HG02588 (cell line): Measurements from ENCODE around the gene IFI27L1.

Experiments
- ATAC-seq: cut with Tn5 transposase; IDR thresholded peaks from one replicate; pipeline ENCODE4 v1.9.1; 2021; ENCODE audit warnings: mild to moderate bottlenecking, moderate library complexity; ENCODE audit not compliant: unreplicated experiment

The IFI27L1 gene

DNA sequence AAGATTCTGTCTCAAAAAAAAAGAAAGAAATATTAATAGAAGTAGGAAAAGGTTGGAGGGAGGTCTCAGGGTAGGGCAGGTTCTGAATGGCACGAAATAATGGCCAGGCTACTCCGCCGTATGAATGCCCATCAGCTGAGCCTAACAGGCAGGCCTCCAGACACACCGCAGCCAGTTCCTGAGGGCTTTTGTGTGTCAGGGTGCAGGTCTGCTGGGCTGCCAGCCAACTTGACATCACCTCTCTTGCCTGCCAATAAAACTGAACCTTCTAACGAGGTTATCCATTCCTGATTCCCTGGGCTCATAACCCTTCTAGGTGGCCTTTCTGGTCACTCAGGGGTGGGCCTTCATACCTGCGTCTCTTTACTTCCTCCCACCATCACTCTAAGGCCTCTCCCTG, 32.4 kb downstream of the IFI27L1 start:
- ATAC-seq: no peak

DNA sequence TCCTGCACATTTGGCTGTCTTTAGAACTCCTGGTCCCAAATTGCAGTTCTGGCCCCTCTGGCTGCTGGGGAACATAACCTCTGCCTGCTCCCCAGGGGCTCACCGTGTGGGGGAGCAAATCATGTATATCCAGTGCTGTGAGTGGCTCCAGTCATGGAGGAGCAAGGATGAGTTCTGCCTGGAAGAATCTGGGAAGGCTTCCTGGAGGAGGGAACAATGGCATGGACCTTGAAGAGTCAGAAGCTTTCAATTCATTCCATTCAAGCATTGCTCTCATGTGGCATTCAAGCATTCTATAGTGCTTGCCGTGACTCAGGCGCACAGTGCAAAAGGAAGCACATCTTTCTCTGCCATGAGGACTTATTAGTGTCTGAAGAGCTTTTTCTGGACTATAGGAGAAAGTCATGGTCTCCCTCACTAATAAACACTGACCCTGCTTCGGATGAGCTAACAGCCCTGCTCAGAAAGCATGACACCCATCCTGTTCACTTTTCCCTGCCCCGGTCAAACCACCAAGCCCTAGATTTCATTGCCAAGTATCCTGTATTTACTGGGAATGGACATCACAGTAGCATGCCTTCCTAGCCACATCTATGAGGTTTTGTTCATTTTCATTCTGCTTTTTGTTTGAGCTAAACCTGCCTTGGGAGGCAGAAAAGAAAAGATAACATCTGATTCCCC, 32.9 kb downstream of the IFI27L1 start:
- no peak for ATAC-seq

DNA sequence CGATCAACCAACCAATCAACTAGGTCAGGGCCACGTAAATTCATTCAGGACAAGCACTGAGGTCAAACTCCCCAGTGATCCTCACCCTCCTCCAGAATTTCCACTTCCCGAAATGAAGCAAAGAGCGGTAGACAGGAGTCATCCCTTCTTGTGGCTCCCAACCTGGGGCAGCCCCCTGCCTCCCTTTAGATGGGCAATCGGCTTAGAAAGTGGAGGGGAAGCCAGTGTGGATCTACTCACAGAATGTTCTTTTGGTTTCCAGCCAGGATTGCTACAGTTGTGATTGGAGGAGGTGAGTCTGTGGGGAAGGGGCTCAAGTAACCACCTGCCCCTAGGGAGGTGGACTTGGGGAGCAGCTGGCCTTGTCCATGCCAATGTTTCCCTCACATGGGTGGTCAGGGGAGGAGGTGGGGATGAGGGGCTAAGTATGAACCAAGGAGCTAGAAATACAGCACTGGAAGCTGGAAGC, 33.5 kb downstream of the IFI27L1 start:
- ATAC-seq: no peak

DNA sequence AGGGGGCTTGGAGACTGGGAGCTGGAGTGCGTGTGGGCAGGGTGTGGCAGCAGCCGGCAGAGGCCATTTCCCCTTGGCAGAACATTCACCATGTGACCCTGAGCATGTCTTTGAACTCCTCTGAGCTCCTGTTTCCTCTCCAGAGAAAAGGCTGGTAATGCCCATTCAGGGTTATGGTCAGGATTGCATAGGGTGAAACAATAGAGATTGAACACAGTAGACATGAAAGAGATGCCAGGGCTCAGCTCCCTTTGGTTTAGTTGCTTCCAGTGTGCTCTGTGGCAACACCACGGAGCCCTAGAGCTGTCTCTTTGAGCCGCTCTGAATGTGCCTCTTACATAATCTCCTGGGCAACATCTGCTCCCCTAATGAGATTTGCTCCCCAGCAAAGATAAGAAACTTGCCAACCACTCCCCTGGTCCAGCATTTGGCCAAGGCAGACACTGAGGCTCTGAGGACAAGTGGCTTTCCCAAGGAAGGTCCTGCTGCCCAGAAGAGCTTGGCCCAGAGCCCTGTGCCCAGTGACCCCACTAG, 34.0 kb downstream of the IFI27L1 start:
- ATAC-seq: no peak

DNA sequence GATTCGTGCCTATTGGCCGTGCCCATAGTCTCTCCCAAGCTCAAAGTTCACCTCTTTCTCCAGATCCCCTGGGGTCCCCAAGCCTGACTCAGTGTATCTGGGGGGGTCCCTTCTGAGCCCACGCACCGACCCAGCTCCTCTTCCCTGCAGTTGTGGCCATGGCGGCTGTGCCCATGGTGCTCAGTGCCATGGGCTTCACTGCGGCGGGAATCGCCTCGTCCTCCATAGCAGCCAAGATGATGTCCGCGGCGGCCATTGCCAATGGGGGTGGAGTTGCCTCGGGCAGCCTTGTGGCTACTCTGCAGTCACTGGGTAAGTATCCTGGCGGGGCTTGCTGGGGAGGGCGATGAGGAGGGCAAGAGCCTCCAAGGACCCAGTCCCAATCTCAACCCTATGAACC, 34.5 kb downstream of the IFI27L1 start:
- no peak for ATAC-seq

DNA sequence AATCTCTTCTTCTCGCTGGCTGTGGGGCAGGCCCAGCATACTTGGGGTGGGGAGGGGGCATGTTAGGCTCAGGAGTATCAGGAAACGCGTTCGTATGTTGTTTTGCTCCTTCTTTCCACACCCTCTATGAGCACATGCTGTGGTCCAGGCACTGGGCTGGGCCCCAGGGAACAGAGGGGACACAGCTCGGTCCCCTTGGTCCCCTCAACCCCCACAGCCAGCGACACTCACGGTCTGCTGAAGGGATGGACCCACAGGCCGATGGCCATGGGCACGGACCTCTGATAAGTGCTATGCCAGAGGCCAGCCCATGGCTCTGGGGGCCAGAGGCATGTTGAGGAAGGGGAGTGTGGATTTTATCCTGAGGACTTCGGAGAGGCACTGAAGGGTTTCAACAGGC, 35.6 kb downstream of the IFI27L1 start:
- no peak for ATAC-seq

DNA sequence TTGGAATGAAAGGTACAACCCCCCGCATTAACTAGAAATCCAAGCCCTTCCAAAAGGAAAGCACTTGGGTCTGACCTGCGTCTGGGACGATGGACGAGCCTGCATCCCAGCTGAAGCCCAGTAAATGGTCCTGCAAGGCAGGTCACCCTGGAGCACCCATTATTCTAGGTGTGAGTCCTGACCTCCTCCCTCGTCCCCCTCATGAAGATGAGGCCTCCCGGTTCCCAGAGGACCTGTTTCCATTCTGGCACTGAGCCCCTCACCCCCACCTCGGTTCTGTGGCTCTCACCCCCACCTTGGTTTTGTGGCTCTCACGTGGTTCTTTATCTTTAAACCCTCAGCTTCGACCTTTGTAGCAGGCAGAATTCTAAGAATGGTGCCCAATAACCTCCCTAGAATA, 36.7 kb downstream of the IFI27L1 start:
- ATAC-seq: no peak

DNA sequence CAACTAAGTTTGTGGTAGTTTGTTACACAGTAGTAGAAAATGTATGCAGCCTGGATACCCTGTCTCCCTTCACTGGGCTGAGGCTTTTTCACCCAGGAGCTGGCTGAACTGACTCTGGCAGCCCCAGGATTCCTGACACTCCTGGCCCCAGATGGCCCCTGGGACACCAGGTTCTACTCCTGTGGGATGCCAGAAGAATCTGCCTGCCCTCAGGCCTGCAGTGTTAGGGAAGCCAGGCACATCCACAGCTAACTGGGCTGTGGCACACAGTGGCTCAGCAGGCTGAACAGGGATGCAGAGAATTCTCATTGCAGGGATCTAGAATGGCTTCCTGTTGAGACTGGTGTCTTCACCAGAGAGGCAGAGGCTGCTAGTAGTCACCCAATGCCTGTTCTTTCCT, 38.0 kb downstream of the IFI27L1 start:
- no peak for ATAC-seq

DNA sequence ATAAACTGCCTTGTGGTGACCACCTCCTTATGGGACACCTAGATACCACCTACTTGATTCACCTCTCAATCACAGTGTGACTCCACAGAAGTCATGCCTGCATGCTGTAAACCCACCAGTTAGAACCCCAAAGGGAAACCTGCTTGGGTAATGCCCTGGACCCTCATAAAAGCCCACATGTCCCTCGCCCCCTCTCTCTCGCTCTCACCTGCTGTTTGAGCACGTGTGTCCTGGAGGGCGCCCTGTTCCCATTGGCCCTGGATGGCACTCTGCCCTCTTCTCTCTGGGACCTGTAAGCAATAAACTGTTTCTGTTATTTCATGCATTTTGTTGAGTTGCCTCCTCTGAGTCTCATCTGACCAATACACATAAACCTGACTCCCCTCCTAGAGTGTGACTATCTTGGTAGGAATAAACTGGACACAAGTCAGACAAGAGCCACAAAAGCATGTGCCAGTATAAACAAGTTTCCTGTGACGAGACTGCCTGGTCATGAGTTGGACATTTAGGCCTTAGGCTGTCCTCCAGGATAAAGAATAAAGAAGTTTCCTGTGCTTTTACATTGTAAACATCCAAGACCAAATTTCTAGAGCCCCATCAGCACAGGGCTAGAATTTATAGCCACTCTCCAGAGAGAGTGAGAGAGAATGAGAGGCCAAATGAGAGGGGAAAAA, 39.7 kb downstream of the IFI27L1 start:
- ATAC-seq: no peak

DNA sequence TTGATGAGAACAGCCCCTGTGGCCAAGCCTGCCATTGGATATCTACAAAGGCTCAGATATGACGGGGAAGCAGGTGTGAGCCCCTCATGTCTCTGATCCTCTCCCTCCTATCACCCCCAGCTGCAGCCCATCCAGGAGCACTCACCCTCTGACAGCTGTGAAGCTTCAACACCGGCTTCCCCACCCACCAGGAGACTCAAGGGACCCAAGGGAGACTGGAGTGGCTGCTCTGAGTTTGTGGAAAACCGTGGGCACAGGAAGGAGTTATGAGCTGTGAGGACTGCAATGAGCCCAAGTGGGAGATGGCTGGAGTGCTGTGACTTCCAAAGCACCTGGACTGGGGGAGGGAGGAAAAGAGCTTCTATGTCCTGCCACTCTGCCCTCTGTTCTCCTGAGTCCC, 40.4 kb downstream of the IFI27L1 start:
- no peak for ATAC-seq

DNA sequence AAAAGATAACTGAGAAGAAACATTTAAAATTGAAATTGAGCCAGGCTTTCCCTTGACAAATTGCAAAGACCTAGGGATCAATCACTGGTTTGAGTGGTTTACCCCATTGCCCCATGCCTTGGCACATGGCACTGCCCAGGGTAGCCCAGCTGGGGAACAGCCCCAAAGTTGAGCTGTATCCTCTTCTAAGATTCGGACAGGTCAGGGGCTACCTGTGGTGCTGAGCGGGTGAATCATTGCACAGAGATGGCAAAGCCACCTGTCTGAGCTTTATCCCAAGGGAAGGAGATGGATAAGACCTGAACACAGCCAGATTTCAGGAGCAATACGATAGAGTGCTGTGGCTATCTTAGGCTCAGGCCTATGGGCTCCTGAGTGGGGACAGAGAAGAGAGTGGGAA, 41.3 kb downstream of the IFI27L1 start:
- no peak for ATAC-seq

DNA sequence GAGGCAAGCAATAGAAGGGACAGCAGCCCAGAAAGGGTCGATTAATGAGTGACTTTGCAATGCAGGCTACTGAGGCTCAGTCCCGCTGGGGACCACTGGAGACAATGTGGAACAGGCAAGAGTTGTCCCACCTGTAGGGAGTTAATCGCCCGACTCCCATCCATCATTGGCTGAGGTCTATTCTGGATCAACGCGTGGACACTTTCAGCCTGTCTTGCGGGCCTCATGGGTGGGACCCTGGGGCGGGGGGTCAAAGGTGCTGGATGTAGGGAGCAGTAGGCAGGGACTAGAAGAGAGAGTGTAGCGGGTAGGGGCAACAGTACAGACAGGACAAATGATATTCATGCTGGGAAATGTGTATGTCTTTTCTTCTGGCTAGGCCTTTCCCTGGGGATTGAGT, 42.2 kb downstream of the IFI27L1 start:
- no peak for ATAC-seq

DNA sequence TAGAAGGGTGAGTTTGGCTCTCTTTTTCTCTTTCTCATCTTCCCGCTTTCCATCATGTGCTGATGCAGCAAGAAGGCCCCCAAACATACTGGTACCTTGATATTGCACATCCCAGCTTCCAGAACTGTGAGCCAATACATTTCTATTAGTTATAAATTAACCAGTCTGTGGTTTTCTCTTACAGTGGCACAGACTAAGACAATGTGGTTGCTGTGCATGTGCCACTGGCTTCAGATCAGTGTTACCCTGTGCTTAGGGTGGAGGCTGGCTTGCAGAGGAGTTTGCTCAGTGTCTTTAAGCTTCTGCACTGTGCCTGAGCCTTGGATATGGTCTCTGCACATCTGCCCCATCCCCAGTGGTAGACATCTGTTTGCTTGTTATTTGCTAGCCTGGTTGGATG, 42.8 kb downstream of the IFI27L1 start:
- no peak for ATAC-seq

DNA sequence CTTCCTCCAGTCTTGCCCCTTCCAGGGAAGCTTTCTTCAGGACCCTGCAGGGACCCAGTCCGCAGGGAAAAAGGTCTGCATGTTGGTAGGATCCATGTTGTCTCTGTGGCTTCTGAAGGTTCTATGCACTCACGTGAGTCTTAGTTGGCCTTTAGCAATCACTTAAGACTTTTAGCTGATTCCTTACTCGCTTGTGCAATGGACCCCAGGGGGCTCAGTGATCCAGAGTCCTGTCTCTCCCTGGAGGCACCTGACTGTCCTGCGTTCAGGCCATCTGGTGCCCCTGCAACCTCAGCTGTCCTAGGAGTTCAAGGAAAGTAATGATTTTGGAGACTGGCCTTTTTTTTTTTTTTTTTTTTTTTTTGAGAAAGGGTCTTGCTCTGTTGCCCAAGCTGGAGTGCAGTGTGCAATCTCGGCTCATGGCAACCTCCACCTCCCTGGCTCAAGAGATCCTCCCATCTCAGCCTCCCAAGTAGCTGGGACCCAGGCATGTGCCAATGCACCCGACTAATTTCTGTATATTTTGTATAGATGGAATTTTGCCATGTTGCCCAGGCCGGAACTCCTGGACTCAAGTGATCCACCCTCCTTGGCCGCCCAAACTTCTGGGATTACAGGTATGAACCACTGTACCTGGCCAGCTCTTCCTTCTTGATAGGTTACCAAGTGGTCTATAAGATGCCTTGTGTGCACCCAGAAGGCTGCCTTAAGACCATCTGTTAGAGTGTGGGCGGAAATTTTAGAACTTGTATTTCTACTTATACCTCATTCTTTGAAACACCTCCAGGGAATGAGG, 43.7 kb downstream of the IFI27L1 start:
- ATAC-seq: no peak

DNA sequence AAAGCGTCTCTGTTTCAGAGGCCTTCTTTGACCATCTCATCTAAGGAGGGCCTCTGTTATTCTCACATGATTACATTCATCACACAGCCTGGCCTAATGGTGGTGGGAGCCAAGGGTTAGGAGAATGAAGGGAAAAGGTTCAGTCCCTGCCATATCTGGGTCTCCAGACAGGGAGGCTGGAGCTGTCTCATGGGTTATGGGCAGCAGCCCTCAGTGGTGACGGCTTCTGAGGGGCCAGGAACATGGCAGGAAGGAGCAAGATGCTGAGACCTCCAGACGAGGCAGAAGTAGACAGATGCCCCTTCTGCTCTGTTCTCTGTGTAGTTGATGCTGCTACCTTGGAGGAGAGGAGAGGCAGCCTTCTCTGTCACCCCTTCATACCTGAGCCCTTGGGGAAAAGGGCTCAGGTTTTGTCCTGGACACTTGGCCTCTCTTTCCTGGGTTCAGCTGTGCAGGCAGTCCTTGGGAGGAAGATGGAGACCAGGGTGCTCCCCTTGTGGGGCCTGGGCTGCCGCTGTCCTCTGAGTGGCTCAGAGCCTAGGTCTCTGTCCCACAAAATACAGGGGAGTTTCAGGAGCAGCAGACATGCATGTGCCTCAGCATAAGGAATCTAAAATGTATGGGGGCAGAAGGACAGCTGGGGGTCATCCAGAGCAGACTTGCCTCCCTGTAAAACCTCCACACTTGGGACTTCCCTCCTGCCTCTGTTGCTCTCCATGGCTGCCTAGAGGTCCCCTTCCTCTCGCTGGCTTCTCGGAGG, 44.7 kb downstream of the IFI27L1 start:
- ATAC-seq: no peak

DNA sequence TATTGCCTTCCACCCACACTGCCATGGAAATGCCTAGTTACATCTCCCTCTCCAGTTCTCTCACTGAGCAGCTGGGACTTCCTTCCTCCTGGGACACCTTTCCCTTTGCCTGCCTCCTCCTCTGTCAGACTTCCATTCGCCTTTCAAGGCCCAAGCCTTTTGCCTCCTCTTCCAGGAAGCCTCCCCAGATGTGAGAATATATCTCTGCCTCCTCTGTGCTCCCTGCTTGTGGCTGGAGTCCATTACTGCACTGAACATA, 45.2 kb downstream of the IFI27L1 start:
- ATAC-seq: no peak

DNA sequence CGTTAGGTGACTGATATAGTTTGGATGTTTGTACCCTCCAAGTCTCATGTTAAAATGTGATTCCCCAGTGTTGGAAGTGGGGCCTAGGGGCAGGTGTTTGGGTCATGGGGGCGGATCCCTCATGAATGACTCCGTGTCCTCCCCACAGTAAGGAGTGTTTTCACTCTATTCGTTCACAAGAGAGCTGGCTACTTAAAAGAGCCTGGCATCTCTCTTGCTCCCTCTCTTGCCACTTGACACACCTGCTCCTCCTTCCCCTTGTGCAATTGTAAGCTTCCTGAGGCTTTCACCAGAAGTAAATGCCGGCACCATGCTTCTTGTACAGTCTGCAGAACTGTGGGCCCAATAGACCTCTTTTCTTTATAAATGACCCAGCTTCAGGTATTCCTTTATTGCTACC, 45.7 kb downstream of the IFI27L1 start:
- ATAC-seq: no peak

DNA sequence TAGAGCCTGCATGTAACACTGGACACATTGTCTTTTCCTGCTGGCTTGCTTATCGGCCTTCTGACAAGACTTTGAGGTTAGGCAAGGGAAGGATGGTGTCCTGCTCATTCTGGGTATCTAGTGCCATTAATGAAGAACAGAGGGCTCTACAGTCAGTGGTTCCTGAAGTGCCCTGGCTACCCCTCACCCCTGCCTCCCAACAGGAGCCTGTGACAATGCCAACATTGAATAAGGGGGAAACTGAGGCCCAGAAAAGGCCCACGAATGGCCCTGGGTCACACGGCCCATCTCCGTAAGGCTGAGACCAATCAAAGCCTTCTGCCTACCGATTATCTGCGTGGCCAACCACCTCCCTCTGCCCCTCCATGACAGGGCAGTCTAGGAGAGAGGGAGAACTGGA, 46.2 kb downstream of the IFI27L1 start:
- no peak for ATAC-seq

DNA sequence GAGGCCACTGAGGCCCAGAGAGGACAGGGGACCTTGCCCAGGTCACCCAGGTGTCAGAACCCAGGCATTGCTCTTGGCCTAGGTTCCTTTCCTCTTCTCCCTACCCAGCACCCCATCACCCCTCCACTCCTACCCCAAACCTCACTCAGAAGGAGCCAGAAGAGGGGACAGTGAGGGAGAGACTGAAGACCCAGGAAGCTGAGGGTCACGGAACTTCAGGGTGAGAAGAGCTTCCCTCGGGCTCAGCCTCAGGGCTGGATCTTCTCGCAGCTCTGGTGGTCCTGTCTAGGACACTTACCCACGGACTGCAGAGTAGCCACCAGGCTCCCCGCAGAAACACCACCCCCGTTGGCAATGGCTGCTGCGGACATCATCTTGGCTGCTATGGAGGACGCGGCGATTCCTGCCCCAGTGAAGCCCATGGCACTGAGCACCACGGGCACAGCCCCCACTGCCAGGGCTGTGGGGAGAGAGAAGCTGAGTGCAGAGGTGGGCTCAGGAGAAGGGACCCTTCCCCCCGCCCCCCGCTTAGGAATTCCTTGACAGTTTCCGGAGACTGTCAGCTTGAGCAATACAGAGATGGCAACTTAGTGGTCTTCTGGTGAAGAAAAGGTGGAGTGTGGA, 47.2 kb downstream of the IFI27L1 start:
- no peak for ATAC-seq

DNA sequence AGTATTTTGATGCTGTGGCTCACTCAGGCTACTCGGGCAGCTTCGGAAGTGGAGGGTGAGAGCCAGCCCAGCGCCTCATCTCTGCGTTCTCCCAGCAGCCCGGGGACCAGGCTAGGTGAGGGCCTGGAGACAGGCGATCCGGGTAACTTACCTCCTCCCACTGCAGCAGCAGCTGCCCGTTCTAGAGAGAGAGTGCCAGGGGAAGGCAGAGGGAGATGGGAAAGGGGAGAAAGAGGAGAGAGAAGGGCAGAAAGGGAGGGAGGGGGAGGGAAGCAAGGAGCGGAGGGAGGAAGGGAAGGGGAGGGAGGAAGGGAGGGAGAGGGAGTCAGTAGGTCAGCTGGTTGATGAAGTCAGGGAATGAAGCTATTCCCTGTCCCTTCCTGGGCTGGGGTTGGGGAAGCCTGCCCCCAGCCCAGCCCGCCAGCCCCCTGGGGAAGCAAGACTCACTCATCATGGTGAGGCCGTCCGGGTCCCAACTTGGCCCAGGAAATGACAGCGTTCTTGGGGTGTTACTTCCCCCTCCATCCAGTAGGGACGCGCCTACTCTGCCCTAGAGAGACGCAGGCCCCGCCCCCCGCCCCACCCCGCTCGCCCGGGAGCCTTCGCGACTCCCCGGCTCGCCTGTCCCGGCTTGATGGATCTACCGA, 48.1 kb downstream of the IFI27L1 start, which contains the start of gene IFI27L2:
Gene IFI27L2 (minus strand): TSS at position 494 of the 647 bp plus-strand sequence. CDS start 40 bp downstream, at position 454.
- ATAC-seq: peak; percentile 92
